ENCODE data around the gene ARHGAP18. TPM values are rescaled to one million over a fixed set of nuclear protein-coding genes. Genes with fewer than 3 reads are reported as not detected.

Gene ARHGAP18
- total and polyA plus RNA-seq, 8 donors: 6.0 to 104 (median 30.2) TPM

GRCh38 chr6:129606664-129607063, 103.3 kb downstream of the ARHGAP18 start:
- no peak for TF ChIP-seq POLR2A (IDR thresholded peaks at IDR 0.05)
- TF ChIP-seq EP300 (IDR thresholded peaks at IDR 0.05): no peak
- TF ChIP-seq POLR2AphosphoS5 (IDR thresholded peaks at IDR 0.05): no peak
- TF ChIP-seq CTCF (IDR thresholded peaks at IDR 0.05): no peak
- peaks cover 0 to 3% (median 0%) of the 10 kb centered on the region in 4 donors for H3K4me1 ChIP-seq
- no peak overlapping the region for H3K27ac ChIP-seq
- no peak for DNase-seq
- 82 to 93% (median 87%) methylated on average over 5 of the region's 5 CpGs for WGBS, 5 donors
- H3K9me3 ChIP-seq: no peaks in the 10 kb centered on the region
- peaks cover 6 to 63% (median 38%) of the 10 kb centered on the region in 4 donors for H3K36me3 ChIP-seq
- no peaks in the 10 kb centered on the region for H3K27me3 ChIP-seq
- H3K4me3 ChIP-seq: no peak overlapping the region
- intact Hi-C loops (cut with DNase I; ENCODE audit: low total_unique reads): no loop called here

GRCh38 chr6:129605967-129606366, 104.0 kb downstream of the ARHGAP18 start:
- peaks cover 0 to 3% (median 0%) of the 10 kb centered on the region in 4 donors for H3K4me1 ChIP-seq
- H3K27ac ChIP-seq: no peak overlapping the region
- no peak overlapping the region for H3K4me3 ChIP-seq
- peaks cover 6 to 63% (median 37%) of the 10 kb centered on the region in 4 donors for H3K36me3 ChIP-seq
- no peaks in the 10 kb centered on the region for H3K27me3 ChIP-seq
- DNase-seq: no peak
- H3K9me3 ChIP-seq: no peaks in the 10 kb centered on the region
- intact Hi-C loops (cut with DNase I; ENCODE audit: low total_unique reads): no loop called here
- WGBS, 5 donors: 74 to 90% (median 79%) methylated on average over 7 of the region's 7 CpGs
- no peak for TF ChIP-seq POLR2AphosphoS5 (IDR thresholded peaks at IDR 0.05)
- TF ChIP-seq CTCF (IDR thresholded peaks at IDR 0.05): no peak
- no peak for TF ChIP-seq EP300 (IDR thresholded peaks at IDR 0.05)
- no peak for TF ChIP-seq POLR2A (IDR thresholded peaks at IDR 0.05)

- peaks cover 6 to 60% (median 32%) of the 10 kb centered on the region in 4 donors for H3K36me3 ChIP-seq
- H3K4me3 ChIP-seq: no peak overlapping the region
- intact Hi-C loops (cut with DNase I; ENCODE audit: low total_unique reads): no loop called here
- DNase-seq: no peak
- no peak overlapping the region for H3K27ac ChIP-seq
- TF ChIP-seq CTCF (IDR thresholded peaks at IDR 0.05): no peak
- TF ChIP-seq EP300 (IDR thresholded peaks at IDR 0.05): no peak
- TF ChIP-seq POLR2AphosphoS5 (IDR thresholded peaks at IDR 0.05): no peak
- no peak for TF ChIP-seq POLR2A (IDR thresholded peaks at IDR 0.05)
- no peaks in the 10 kb centered on the region for H3K27me3 ChIP-seq
- peaks cover 0 to 3% (median 0%) of the 10 kb centered on the region in 4 donors for H3K4me1 ChIP-seq
- H3K9me3 ChIP-seq: no peaks in the 10 kb centered on the region
- WGBS, 5 donors: 25 to 63% (median 51%) methylated on average over 1 of the region's 1 CpG
Observed at GRCh38 chr6:129605095-129605494, 104.9 kb downstream of the ARHGAP18 start.

- Histone ChIP-seq H3K36me3 (peaks cover 6 to 54% (median 27%) of the 10 kb centered on the region in 4 donors), H3K4me3 (no peak overlapping the region), H3K27me3 (no peaks in the 10 kb centered on the region), H3K27ac (no peak overlapping the region), H3K9me3 (no peaks in the 10 kb centered on the region), H3K4me1 (peaks cover 0 to 3% (median 0%) of the 10 kb centered on the region in 4 donors)
- no peak for DNase-seq
- 92 to 97% (median 94%) methylated on average over 4 of the region's 4 CpGs for WGBS, 5 donors
- intact Hi-C loops (cut with DNase I; ENCODE audit: low total_unique reads): no loop called here
- TF ChIP-seq POLR2AphosphoS5 (IDR thresholded peaks at IDR 0.05): no peak
- TF ChIP-seq EP300 (IDR thresholded peaks at IDR 0.05): no peak
- TF ChIP-seq POLR2A (IDR thresholded peaks at IDR 0.05): no peak
- TF ChIP-seq CTCF (IDR thresholded peaks at IDR 0.05): no peak
Observed at GRCh38 chr6:129604321-129604720, 105.7 kb downstream of the ARHGAP18 start.
